ENCODE measurements around the gene PSAT1.

Gene PSAT1

GRCh38 chr9:78297672-78297961, 692 bp downstream of the PSAT1 start:
- H3K4me3 ChIP-seq (ENCODE audit: low read depth, low read length): peak overlapping the region; percentile 89
- no peak for TF ChIP-seq CTCF (IDR thresholded peaks at IDR 0.05; ENCODE audit: low read depth, low read length, missing control alignments)
- DNase-seq (ENCODE audit: low read depth): peak; percentile 31

DNA sequence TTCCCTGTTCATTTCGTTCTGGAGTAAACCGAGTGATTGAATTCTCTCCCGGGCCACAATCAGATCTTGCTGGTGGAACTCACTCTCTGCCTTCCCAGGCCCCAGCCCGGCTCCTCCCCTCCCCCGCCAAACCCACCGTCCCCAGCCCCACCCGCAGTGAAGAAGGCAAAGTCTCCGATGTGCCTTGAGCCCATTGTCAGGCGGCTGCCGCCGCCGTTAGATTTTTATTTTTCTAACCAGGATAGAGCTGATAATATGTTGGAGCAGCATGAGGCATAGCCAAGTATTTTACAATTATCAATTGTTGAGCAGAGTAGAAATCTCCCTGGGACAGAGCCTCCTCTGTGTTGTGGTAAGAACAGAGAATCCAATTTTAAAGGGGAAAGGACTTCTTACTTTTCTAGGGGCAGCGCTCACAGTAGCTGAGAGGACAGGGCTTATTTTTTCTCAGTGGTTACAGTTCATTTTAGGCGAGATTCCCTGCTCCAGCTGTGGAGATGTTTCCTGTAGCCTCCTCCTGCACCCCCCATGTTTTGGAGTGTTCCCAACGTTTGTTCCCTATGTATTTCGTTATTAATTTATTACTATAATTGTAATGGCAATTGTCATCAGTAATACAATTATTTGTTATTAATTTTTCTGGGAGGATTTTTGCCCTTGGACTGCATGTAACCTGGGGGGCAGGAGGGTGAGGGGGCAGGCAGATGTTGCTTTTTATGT, 1.3 kb downstream of the PSAT1 start:
- H3K4me3 ChIP-seq (ENCODE audit: low read depth, low read length): peak overlapping the region; percentile 89
- no peak for TF ChIP-seq CTCF (IDR thresholded peaks at IDR 0.05; ENCODE audit: low read depth, low read length, missing control alignments)
- DNase-seq (ENCODE audit: low read depth): no peak

GRCh38 chr9:78300209-78300608, 3.3 kb downstream of the PSAT1 start:
- no peak for DNase-seq (ENCODE audit: low read depth)
- TF ChIP-seq CTCF (IDR thresholded peaks at IDR 0.05; ENCODE audit: low read depth, low read length, missing control alignments): no peak
- no peak overlapping the region for H3K4me3 ChIP-seq (ENCODE audit: low read depth, low read length)

DNA sequence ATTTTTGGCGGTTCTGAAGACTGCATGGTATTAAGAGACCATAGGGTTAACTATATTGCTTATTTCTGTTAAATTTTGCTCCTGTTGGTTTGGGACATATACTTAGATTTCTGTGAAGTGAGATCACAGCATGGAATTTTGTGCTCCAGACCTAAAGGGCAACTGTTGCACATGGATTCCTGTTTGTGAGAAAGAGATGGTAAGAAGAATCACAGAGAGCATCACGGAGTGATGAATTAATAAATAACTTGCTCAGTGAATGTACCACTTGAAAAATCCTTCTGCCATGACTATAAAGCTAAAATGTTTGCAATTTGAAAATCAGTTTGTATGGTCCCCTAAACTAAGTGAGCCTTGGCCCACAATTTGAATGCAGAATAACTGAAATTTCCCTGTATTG, 4.5 kb downstream of the PSAT1 start:
- no peak overlapping the region for H3K4me3 ChIP-seq (ENCODE audit: low read depth, low read length)
- no peak for DNase-seq (ENCODE audit: low read depth)
- TF ChIP-seq CTCF (IDR thresholded peaks at IDR 0.05; ENCODE audit: low read depth, low read length, missing control alignments): no peak

GRCh38 chr9:78303377-78304062, 6.6 kb downstream of the PSAT1 start:
- no peak overlapping the region for H3K4me3 ChIP-seq (ENCODE audit: low read depth, low read length)
- no peak for DNase-seq (ENCODE audit: low read depth)
- no peak for TF ChIP-seq CTCF (IDR thresholded peaks at IDR 0.05; ENCODE audit: low read depth, low read length, missing control alignments)

DNA sequence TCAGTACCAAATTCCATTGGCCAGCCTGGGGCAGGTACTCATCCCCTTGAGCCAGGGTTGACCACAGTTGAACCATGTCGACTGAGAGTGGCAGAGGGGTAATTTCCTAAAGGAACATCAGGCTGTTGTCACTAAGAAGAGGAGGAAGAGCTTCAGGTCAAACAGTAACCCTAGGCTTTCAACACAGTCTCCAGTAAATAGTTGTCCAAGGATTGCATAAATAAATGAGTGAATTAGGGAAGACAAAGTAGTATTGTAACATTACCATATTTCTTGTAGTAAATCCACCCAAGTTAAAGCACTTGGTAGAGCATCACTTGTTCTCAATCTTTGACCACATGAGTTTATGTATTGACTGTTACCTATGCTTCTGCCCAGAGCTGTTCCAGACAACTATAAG, 7.4 kb downstream of the PSAT1 start:
- no peak for TF ChIP-seq CTCF (IDR thresholded peaks at IDR 0.05; ENCODE audit: low read depth, low read length, missing control alignments)
- H3K4me3 ChIP-seq (ENCODE audit: low read depth, low read length): no peak overlapping the region
- no peak for DNase-seq (ENCODE audit: low read depth)
